ENCODE data around the gene ARL10.

ARL10 gene, protein sequence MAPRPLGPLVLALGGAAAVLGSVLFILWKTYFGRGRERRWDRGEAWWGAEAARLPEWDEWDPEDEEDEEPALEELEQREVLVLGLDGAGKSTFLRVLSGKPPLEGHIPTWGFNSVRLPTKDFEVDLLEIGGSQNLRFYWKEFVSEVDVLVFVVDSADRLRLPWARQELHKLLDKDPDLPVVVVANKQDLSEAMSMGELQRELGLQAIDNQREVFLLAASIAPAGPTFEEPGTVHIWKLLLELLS

DNA sequence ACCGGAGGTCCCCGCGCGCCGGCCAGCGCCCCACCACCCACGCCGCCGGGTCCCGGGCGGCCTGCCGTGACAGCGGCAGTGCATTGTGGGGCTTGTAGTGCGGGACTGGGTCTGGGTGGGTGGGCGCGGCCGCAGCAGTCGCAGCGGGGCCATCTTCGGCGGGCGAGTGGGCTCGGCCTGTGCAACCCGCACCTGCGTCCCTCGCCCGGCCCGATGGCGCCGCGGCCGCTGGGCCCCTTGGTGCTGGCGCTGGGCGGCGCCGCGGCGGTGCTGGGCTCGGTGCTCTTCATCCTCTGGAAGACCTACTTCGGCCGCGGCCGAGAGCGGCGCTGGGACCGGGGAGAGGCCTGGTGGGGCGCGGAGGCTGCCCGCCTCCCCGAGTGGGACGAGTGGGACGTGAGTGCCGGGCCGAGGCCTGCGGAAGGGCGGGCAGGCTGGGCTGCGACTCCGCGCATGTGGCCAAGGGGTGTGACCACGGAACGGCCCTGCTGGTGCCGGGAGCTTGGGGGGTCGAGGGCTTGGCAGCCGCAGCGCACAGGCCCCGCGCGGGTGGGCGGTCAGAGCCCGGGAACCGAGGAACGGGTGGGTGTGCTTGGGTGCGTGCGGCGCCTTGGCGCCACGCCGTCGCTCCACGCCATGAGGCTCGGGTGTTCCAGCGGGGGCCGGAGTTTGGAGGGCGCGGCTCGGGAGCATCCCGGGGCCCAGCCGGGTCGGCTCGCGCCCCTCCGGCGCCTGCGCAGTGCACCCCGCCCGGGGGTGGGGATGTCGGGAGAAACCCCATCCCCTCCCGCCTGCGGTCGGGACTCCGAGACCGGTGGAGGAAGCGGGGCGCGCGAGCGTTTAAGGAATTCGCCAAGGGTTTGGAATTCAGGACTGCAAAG lies at the start of gene ARL10:
Gene ARL10, plus strand, starts transcription at position 137 of the 881 bp plus-strand sequence. Its CDS starts 77 bp downstream, at position 214.
- TF ChIP-seq, protein P1, sequence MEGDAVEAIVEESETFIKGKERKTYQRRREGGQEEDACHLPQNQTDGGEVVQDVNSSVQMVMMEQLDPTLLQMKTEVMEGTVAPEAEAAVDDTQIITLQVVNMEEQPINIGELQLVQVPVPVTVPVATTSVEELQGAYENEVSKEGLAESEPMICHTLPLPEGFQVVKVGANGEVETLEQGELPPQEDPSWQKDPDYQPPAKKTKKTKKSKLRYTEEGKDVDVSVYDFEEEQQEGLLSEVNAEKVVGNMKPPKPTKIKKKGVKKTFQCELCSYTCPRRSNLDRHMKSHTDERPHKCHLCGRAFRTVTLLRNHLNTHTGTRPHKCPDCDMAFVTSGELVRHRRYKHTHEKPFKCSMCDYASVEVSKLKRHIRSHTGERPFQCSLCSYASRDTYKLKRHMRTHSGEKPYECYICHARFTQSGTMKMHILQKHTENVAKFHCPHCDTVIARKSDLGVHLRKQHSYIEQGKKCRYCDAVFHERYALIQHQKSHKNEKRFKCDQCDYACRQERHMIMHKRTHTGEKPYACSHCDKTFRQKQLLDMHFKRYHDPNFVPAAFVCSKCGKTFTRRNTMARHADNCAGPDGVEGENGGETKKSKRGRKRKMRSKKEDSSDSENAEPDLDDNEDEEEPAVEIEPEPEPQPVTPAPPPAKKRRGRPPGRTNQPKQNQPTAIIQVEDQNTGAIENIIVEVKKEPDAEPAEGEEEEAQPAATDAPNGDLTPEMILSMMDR (IDR thresholded peaks at IDR 0.05; ENCODE audit: low read depth, low read length) = no peak
- peak within 1 kb of the TSS; percentile 63 for H3K4me3 ChIP-seq (ENCODE audit: low read depth, low read length)

- no peak overlapping the region for H3K4me3 ChIP-seq (ENCODE audit: low read depth, low read length)
- TF ChIP-seq, protein P1 (IDR thresholded peaks at IDR 0.05; ENCODE audit: low read depth, low read length) = no peak
Observed at GRCh38 chr5:176317534-176318374, 47.5 kb upstream of the ARL10 start.

DNA sequence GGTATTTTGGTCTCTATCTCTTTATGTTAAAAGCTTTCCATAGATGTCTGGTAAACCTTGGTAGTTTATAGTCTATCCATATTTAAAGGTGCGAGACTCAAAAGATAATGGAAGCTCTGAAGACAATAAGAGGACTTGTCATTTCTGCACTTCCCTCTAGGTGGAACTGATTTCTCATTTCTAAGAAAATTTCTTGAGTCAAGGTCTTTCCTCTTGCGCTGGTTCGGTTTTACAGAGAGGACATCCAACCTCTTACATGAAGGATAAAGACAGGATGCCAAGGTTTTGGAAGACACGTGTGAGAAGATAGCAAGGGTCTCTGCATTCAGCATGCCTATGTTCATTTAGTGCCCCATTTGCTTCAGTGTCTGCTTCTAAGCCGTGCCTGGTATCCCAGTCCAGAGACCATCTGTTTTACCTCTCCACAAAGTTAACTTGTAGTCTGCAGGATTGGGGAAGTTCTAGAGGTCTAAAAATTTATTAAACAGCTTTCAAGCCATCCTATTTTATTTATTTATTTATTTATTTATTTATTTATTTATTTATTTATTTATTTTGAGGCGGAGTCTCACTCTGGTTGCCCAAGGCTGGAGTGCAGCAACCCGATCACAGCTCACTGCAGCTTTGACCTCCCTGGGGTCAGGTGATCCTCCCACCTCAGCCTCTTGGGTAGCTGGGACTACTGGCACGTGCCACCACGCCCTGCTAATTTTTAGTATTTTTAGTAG lies 45.3 kb upstream of the ARL10 start:
- TF ChIP-seq, protein P1 (IDR thresholded peaks at IDR 0.05; ENCODE audit: low read depth, low read length) = no peak
- H3K4me3 ChIP-seq (ENCODE audit: low read depth, low read length) = no peak overlapping the region

DNA sequence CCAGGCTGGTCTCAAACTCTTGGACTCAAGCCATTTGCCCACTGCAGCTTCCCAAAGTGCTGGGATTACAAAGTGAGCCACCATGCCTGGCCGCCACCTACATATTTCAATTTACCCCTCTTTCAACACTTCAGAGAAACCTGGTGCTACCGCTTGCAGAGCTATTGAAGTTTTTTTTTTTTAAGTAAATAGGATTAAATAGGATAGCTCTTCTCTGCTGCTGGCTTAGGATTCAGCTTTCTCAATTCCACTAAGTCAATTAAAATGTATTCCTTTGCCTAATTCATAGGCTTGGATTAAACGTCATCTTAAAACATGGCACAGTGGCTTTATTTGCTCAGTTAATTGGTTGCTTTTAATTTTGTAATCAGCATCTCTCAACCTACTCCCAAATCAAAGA lies 44.7 kb upstream of the ARL10 start:
- H3K4me3 ChIP-seq (ENCODE audit: low read depth, low read length) = no peak overlapping the region
- TF ChIP-seq, protein P1 (IDR thresholded peaks at IDR 0.05; ENCODE audit: low read depth, low read length) = no peak

DNA sequence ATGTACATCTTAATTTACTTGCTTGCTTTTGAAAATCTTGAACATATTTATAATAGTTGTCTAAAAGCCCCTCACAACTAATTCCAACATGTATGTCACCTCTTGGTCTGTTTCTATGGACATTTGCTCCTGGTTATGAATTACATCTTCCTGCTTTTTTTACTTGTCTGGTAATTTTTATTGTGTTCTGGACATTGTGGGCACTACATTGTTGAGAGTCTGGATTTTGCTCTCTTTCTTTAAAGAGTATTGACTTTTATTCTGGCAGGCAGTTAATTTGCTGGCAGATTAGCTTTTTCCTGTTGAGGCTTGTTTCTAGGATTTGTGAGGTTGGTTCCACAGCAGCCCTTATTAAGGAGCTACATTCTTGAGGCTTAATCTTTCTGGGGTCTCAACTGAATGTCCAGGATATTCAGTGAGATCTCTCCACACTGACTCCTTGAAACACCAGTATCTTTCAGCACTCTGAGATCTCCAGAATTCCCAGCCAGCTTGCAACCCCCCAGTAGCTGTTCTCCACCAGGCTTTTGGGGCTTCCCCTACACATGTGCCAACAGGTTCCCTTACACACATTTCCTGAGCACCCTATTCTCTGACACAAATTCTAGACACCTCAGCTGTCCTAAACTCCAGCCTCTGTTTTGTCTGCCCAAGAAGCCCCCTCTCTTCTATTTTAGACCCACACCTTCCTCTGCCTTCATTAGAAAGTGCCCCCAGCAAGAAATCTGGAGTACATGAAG lies 31.1 kb upstream of the ARL10 start:
- no peak overlapping the region for H3K4me3 ChIP-seq (ENCODE audit: low read depth, low read length)
- TF ChIP-seq, protein P1 (IDR thresholded peaks at IDR 0.05; ENCODE audit: low read depth, low read length) = no peak

GRCh38 chr5:176337913-176338312 lies 27.4 kb upstream of the ARL10 start:
- TF ChIP-seq, protein P1 (IDR thresholded peaks at IDR 0.05; ENCODE audit: low read depth, low read length) = no peak
- H3K4me3 ChIP-seq (ENCODE audit: low read depth, low read length) = no peak overlapping the region

Data from WI38 (cell line).